OCI-LY7 (cell line): Measurements from ENCODE around the gene AIMP1. TPM values are rescaled to one million over a fixed set of nuclear protein-coding genes. Genes with fewer than 3 reads are reported as not detected.
A peak's percentile ranks its signal among the peaks of the same experiment; 100 is the strongest.

Experiments used
- BruUV-seq: library from RNA; stranded (reverse); fragments of 400-500 nt; replicated peaks from 2 replicates; lab custom pipeline; 2021; lab: Mats Ljungman, UMichigan
- CTCF ChIA-PET: fragments of 300-600 bp; sonication (Branson Sonifier 250); formaldehyde crosslinking; loops from one replicate; lab custom pipeline; 2022; ENCODE audit warnings: antibody characterized with exemption; ENCODE audit not compliant: unreplicated experiment; lab: Charles Lee
- POLR2A ChIA-PET: fragments of 300-600 bp; sonication (Branson Sonifier 250); formaldehyde crosslinking; loops from one replicate; lab custom pipeline; 2022; ENCODE audit warnings: antibody characterized with exemption; lab: Charles Lee
- DNase-seq: peaks from one replicate; pipeline ENCODE4 v3.0.0-alpha.2; 2015; ENCODE audit warnings: low spot score
- H2AFZ ChIP-seq: fragments of 200-600 bp; sonication (generic), shearing (Covaris generic); 2 replicates; pipeline ENCODE4 v1.6.1; 2014; ENCODE audit warnings: mild to moderate bottlenecking, antibody characterized with exemption, low read length, moderate library complexity
- H3K27ac ChIP-seq: fragments of 200-600 bp; sonication (generic); 2 replicates; pipeline ENCODE4 v1.5.1; 2014; ENCODE audit warnings: mixed run types, low read depth, mild to moderate bottlenecking, moderate library complexity, low read length, inconsistent platforms; ENCODE audit not compliant: poor library complexity, severe bottlenecking
- H3K36me3 ChIP-seq: fragments of 200-600 bp; sonication (generic); 2 replicates; pipeline ENCODE4 v1.6.1; 2014; ENCODE audit warnings: mild to moderate bottlenecking, antibody characterized with exemption, low read length, moderate library complexity, mixed read lengths; ENCODE audit not compliant: insufficient read depth
- H3K4me1 ChIP-seq: fragments of 200-600 bp; sonication (generic); 2 replicates; pipeline ENCODE4 v1.5.1; 2014; ENCODE audit warnings: mild to moderate bottlenecking, low read length; ENCODE audit not compliant: insufficient read depth, poor library complexity, severe bottlenecking
- H3K4me2 ChIP-seq: fragments of 200-600 bp; sonication (generic); 2 replicates; pipeline ENCODE4 v1.6.1; 2014; ENCODE audit warnings: mild to moderate bottlenecking, low read length
- H3K4me3 ChIP-seq: fragments of 200-600 bp; sonication (generic); 2 replicates; pipeline ENCODE4 v1.5.1; 2014; ENCODE audit warnings: mild to moderate bottlenecking, low read depth, low read length; ENCODE audit not compliant: poor library complexity, severe bottlenecking
- H3K79me2 ChIP-seq: fragments of 200-600 bp; sonication (generic); 2 replicates; pipeline ENCODE4 v1.6.1; 2016; ENCODE audit warnings: low read depth, mild to moderate bottlenecking, low read length, moderate library complexity, mixed read lengths; ENCODE audit not compliant: insufficient read depth
- H3K9me2 ChIP-seq: fragments of 200-600 bp; sonication (generic); 2 replicates; pipeline ENCODE4 v1.6.1; 2016; ENCODE audit warnings: mild to moderate bottlenecking, low read length, mixed read lengths; ENCODE audit not compliant: insufficient read depth
- H3K9me3 ChIP-seq: fragments of 200-600 bp; sonication (generic); 2 replicates; pipeline ENCODE4 v1.6.1; 2014; ENCODE audit warnings: mild to moderate bottlenecking, mixed run types, low read length, mixed read lengths
- H4K20me1 ChIP-seq: fragments of 200-600 bp; sonication (generic); 2 replicates; pipeline ENCODE4 v1.6.1; 2014; ENCODE audit warnings: mild to moderate bottlenecking, antibody characterized with exemption, low read length, moderate library complexity, mixed read lengths; ENCODE audit not compliant: insufficient read depth
- CTCF ChIP-seq: fragments of 200-600 bp; sonication (generic); conservative IDR thresholded peaks from 2 replicates; pipeline ENCODE4 v1.5.1; 2014; ENCODE audit warnings: mild to moderate bottlenecking, antibody characterized with exemption, low read length, moderate library complexity, mixed read lengths
- EZH2phosphoT487 ChIP-seq: fragments of 200-600 bp; sonication (generic); IDR thresholded peaks from 2 replicates; pipeline ENCODE4 v1.6.1; 2018; ENCODE audit warnings: low read depth, borderline replicate concordance, mild to moderate bottlenecking, mixed run types, antibody characterized with exemption, low read length, moderate library complexity, mixed read lengths
- intact Hi-C: fragments of 100-400 bp; cut with micrococcal nuclease; formaldehyde crosslinking; loops from one replicate; pipeline ENCODE4 v1.10.0; 2022; ENCODE audit not compliant: unreplicated experiment
- total RNA-seq, 2 experiments: library from RNA; depleted of rRNA in 1 of 2; stranded (reverse); fragments of >200 nt in 1 of 2; shearing (Covaris generic) in 1 of 2; gene quantifications; 2 replicates each; pipeline ENCODE4 v1.2.3, GENCODE V29; 2014 to 2022

AIMP1 gene
- total RNA-seq, 2 experiments from 2014 or later, result 17.4 to 51.7 TPM

DNA sequence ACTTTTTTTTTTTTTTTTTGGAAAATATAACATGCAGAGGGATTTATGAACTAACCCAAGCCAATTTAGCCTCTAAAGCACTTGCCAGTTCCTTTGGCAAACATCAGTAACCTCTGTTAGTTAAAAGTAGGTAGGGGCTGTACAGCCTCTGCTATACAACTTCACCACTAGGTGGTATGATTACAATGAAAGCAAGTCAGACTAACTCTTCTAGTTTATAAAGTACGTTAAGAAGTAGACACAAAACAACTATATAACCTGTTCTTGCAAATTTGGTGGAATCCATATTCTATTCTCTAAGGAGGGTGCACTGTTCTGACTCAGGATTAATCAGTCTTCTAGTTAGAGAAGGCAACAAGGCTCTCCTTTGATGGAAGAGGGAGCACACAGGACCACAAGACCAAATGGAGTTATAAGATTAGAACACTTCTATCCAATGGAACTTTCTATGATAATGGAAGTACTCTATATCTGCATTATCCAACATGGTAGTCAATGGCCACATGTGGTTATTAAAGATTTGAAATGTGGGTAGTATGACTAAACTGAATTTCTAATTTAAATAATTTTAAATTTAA is 12.8 kb downstream of the AIMP1 start:
- intact Hi-C loops, result no loop called here

DNA sequence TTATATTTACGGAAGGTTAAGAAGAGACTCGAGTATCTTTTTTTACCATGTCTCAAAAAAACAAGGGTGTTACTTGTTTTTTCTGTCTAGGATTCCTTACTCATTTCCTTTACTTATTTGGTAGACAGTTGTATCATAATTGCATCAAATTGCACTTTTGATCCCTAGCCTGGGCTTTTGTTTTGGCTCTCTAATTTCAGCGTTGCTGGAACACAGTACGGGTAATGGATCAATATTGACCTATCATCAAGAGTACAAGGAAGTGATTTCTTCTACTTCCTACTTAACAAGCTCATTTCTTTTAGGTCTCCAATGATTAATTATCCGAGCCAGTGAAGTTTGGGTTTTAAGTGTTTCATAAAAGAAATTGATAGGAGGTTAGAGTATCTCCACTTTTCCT is 16.8 kb downstream of the AIMP1 start:
- no peak overlapping the region for H3K27ac ChIP-seq
- H3K79me2 ChIP-seq, result peaks cover 10% of the 10 kb centered on the region; the same call in 1 of the 2 replicates
- no peak overlapping the region for H2AFZ ChIP-seq
- H3K9me2 ChIP-seq, result no peaks in the 10 kb centered on the region
- TF ChIP-seq EZH2phosphoT487 (no peak), CTCF (no peak)
- no TSS peak for BruUV-seq
- DNase-seq, result no peak
- peaks cover 95% of the 10 kb centered on the region for H3K36me3 ChIP-seq
- H3K9me3 ChIP-seq, result no peaks in the 10 kb centered on the region
- POLR2A ChIA-PET, result no interaction called here
- CTCF ChIA-PET, result no interaction called here
- intact Hi-C loops, result no loop called here
- H3K4me3 ChIP-seq, result no peak overlapping the region
- H3K4me2 ChIP-seq, result no peak overlapping the region
- H4K20me1 ChIP-seq, result no peaks in the 10 kb centered on the region
- no peaks in the 10 kb centered on the region for H3K4me1 ChIP-seq

More for the DNA sequence above, 12.8 kb downstream of the AIMP1 start:
- H3K4me2 ChIP-seq, result no peak overlapping the region
- peaks cover 17% of the 10 kb centered on the region; the same call in 1 of the 2 replicates for H3K79me2 ChIP-seq
- TF ChIP-seq CTCF (peak; percentile 83), EZH2phosphoT487 (no peak)
- no peak overlapping the region for H3K4me3 ChIP-seq
- H3K9me3 ChIP-seq, result no peaks in the 10 kb centered on the region
- H2AFZ ChIP-seq, result no peak overlapping the region
- peak; percentile 21 for DNase-seq
- BruUV-seq, result no TSS peak
- peaks cover 5% of the 10 kb centered on the region for H3K4me1 ChIP-seq
- ChIA-PET CTCF (no interaction called here), POLR2A (interaction anchor here (0.7 to 3.3 kb wide), 4 partner anchors 9 to 57 kb away, joined by 3 to 10 read pairs (median 4); no protein-coding TSS in a partner anchor)
- H4K20me1 ChIP-seq, result 0 out of 2 replicates have a peak, but pooled peaks cover 6% of the 10 kb centered on the region
- H3K27ac ChIP-seq, result no peak overlapping the region
- no peaks in the 10 kb centered on the region for H3K9me2 ChIP-seq
- peaks cover 85% of the 10 kb centered on the region for H3K36me3 ChIP-seq
